Fibroblast of skin of left biceps (primary cell): ENCODE measurements around the gene TMEM158.
A peak's percentile ranks its signal among the peaks of the same experiment; 100 is the strongest.

Experiments used
- DNase-seq, 2 experiments: peaks; one replicate each; pipeline ENCODE4 v3.0.0-alpha.2; 2013; ENCODE audit warnings: low read depth in 2 of 2

Gene TMEM158

GRCh38 chr3:45199837-45200648 is 26.0 kb downstream of the TMEM158 start:
- DNase-seq = peak; percentile 75

DNA sequence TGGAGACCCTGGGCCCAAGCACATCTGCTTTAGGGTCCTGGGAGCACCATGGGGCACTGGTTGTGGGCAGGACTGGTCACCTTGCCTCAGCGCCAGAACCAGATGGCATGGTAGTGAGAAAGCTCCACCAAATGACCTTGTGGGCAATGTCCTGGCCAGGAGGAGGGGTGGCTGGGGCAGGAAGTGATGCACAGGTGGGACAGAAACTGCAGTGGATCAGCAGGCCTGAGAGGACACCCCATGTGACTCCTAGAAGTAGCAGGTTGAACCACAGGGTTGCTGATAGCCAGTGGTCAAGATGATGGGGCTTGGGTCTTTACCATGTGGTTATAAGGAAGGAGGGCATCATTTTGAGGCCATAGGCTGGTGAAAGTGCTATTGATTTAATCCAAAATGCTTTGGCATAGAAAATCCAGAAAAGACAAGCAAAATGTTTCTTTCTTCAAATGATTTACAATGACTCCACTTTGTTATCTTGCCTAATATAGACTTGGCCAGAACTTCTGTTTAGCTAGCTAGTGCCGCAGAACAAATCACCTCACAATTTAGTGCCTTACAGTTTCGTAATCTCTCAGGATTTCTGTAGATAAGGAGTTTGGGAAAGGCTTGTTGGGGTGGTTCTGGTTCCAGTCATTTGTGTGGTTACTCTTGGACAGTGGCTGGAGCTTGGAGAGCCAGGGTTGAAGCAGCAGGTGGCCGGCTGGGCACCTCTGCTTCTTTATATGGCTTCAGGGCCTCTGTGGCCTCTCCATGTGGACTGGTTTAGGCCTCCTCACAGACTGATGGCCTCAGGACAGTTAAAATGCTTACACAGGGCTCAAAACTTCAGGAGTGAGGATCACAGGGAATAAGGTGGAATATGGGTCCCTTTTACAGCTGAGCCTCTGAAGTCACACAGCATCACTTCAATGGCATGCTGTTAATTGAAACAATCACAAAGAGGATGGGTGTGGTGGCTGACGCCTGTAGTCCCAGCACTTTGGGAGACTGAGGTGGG is 27.5 kb downstream of the TMEM158 start:
- no peak for DNase-seq

DNA sequence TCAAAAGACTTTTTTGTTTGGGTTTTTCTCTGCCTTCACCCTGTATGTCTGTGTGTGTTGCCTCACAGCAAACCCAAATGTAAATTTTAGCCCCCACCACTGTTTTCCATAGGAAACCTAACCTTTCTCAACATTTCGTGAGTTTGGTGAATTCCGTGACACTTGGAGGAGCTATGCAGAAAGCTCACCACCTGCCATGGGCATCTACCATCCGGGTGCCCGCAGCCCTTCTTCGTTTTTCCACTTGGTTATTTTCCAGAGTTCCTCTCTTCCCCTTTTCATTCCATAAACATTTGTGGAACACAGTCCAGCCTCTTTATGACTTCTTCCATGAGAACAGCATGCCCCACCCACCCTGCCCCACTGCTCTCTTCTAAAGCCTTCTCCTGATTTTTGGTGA is 31.3 kb downstream of the TMEM158 start:
- DNase-seq = no peak

GRCh38 chr3:45191924-45192417 is 34.1 kb downstream of the TMEM158 start:
- no peak for DNase-seq

DNA sequence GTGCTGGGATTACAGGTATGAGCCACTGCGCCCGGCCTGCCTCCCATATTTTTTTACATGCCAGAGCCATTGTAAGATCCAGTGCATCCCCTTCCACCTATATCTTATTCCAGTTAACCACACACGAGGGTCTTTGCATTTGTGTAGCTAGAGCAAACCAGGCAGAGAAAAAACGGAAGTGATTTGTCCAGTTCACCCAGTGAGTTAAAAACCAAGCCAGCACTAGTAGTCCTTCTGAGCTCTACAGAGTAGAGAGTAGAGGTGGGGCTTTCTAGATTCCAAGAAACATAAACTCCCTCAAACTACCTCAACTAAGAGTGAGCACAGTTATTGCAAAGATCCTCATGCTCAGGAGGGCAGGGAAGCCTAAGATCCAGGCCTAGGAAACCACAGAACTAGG is 34.7 kb downstream of the TMEM158 start:
- DNase-seq = no peak

DNA sequence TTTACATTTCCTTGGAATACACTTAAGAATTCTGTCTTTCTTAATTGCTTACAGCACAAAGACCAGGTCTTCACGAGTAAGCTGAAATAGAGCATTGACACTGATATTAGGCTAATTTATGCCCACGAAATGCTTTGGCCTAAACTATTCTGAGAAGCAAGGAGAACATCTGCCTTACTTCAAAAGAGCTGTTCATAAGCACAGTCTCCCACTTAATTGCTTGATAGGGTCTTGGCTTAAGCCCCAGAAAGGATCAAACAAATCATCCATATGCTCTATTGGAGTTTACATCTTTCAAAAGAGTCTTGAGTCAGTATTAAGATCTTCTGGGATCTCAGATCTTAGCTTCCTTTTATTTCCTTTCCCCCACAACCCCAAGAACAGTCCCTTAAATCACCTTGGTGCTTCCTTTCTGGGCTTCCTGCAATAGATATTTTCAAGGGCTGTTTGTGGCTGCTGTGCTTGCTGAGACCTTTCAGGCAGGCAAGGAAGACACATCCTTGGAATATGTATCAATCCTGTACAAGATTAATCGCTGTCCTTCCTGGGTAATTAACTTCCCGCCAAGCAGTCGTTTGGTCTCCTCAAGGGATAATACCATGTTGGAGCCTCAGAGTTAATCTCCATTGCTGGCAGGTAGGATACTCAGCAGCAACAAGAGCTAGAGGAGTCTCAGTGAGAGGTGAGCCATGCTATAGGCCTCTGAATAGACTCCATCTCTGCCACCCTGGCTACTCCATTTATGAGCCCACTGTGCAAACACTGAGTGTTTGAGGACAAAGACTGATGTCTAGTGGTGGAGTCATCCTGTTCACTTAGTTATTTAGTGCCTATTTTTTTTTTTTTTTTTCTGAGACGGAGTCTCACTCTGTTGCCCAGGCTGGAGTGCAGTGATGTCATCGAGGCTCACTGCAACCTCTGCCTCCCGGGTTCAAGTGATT is 37.1 kb downstream of the TMEM158 start:
- DNase-seq = no peak

DNA sequence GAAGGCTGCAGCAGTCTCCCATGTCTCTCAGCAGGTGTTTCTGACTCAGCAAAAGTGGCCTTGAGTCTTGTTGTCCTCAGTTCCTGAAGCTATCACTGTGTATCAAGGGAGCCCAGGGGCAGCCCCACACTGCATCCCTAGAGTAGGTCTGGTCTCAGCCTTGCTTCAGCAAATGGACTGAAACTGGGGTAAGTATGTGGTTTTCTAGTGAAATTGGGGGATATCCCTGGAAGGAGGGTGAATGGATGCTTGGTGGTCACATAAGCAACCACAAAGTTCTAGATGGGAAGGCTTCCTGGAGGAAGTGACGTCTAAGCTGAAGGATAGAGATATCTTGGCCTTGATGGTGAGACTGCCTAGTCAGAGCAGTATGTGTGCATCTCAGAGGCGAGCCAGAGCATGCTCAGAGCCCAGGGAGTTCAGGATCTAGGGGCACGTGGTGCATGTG is 38.4 kb downstream of the TMEM158 start:
- DNase-seq = no peak

- no peak for DNase-seq
Observed at GRCh38 chr3:45186871-45187270, 39.2 kb downstream of the TMEM158 start.

GRCh38 chr3:45185461-45185860 is 40.6 kb downstream of the TMEM158 start:
- no peak for DNase-seq

DNA sequence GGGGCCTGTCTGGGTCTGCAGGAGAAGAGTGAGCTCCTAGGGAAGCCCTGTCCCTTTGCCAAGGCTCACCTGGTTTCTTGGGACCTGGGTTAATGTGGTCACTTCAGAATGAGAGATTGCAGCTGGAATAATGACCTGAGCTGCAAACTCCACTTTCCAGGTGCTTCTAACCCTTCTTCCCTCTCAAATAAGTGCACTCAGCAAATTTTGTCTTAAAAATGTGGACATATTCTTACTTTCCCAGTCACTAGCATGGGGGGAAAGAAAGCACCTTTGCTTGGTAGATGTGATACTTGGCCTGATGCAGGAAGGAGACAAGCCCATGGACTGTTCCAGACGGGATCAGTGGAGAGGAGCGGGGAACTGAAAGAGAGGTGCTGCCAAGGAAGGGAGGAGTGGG is 41.0 kb downstream of the TMEM158 start:
- no peak for DNase-seq

- no peak for DNase-seq
Observed at GRCh38 chr3:45183872-45184262, 42.2 kb downstream of the TMEM158 start.

DNA sequence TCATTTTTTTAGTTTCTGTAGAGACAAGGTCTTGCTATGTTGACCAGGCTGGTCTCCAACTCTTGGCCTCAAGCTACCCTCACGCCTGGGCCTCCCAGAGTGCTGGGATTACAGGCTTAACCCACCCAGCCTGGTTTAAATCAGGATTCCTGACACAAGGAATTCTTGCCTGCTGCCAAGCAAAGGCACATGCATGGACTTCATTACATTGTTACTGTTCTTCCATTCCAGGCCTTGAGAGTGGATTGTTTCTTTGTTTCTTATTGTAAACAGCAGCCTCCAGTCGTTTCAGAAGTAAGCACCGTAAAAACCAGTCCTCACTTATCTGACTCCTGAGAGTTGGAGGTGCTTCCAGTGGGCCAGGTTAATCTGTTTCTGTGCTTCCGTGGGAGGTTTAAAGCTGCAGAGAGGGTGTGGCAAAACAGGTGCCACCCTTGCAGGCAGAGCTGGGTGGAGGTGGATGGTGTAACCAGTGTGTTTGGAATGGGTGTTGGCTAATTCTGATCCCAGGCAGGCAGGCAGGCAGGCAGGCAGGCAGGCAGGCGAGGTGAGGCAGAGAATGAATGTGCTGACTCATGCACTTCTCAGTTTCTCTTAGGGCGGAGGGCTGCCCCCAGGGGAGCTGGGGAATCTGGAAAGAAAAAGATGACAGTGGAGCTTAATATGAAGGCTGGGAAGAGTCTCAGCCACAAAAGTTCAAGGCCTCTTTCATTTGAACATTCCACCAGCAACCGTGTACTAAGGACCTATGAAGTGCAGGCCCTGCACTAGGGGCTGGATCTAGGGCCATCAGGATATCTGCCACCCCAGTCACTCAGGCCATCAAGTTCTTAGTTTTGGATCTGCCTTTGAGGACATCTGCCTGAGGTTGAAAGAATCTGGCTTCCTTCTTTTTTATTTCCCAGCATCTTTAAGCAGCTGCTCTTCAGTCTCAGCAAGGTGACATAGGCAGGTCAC is 42.9 kb downstream of the TMEM158 start:
- peak; percentile 47 to 50 for DNase-seq

- DNase-seq = no peak
Observed at GRCh38 chr3:45181496-45181895, 44.6 kb downstream of the TMEM158 start.

DNA sequence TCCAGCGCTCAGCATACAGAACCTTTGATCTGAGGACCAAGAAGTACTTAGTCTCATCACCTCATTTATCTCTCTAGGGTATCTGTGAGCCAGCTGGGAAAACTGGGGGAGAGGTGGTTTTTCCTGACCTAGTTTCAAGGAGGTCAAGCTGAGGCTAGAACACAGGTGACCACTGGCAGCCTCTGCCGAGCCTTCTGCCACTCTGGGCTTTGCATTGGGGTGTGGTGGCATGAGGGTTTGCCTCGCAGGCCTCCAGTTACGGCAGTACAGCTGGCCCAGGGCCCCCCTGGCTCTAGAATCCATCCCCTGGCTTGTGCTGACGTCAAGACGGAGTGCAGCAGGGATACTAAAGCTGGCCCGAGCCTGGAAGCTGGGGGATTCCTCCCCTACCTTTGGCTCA is 45.2 kb downstream of the TMEM158 start:
- DNase-seq = no peak

GRCh38 chr3:45180051-45180450 is 46.0 kb downstream of the TMEM158 start:
- DNase-seq = peak in 1 of 2 experiments; percentile 15

- DNase-seq = no peak
Observed at GRCh38 chr3:45179163-45179562, 46.9 kb downstream of the TMEM158 start.

DNA sequence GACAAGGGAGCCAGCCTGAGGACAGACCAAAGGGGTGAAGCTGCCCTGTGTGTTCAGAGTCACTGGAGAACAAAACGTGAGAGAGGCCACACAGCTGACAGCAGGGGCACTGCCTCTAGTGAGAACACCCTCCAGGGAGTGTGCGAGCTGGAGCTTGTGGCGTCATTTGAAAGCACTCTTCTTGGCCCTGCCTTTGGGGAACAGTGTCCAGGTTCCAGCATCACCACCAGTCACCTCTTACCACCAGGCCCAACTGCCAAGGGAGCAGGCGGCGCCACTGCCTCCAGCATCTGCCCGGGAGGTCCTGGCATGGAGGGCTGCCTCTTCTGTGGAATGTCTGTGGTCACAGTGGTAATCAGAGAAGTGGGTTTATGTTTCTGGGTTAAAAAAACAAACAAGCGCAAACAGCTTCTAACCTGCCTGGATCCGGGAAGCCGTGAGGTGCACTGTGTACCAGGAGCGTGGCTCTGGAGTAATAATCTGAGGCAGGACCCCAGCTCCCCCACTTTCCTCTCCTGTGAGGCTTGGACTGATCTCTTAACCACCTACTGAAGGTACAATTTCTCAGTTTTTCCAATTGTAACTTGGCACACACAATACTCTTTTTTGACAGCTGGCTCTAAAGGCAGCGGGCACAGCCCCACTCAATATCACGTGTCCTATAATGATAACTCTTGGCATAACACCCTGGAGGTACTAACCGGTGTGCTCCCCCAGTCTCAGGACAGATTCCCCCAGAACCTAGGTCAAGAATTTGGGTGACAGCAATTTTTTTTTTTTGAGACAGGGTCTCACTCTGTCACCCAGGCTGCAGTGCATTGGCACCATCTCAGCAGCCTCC is 47.7 kb downstream of the TMEM158 start:
- DNase-seq = no peak

DNA sequence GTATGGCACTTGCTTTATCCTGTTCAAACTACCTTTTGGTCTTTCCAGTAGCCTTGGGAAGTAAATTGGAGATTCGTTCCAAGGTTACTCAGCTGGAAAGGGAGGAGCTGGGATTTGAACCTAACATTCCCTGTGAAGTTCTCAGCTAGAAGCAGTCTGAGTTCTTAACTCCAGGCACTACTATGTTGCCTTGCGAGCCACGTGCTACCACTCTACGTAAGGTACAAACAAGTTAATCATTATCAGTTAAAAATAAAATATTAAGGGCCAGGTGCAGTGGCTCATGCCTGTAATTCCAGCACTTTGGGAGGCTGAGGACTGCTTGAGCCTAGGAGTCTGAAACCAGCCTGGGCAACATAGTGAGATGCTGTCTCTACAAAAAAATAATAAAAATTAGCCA is 49.2 kb downstream of the TMEM158 start:
- DNase-seq = no peak
